Left kidney (tissue), 2 donors: Measurements from ENCODE around the gene KCTD11. TPM values are rescaled to one million over a fixed set of nuclear protein-coding genes. Genes with fewer than 3 reads are reported as not detected.

ENCODE experiments used
- DNase-seq: peaks from one replicate; pipeline ENCODE4 v3.0.0-alpha.2; 2013
- polyA plus RNA-seq: library from polyadenylated mRNA; unstranded; fragments of 120-200 nt; gene quantifications from one replicate; pipeline ENCODE4 v1.2.1, GENCODE V29; 2013; ENCODE audit not compliant: insufficient read length

The KCTD11 gene
- polyA plus RNA-seq, 1 donor, result 10.3 TPM

DNA sequence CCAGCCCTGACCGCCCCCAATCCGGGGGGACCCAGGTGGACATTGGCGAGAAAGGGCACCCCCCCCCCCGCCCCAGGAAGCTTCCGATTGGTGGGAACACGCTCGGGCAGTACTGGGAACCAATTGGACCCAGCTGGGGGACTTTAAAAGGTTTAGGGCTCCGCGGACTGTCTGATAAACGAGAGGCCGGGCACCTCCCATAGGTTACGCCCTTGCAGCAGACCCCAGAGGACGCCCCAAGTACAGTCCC, 51.7 kb downstream of the KCTD11 start:
- no peak for DNase-seq

DNA sequence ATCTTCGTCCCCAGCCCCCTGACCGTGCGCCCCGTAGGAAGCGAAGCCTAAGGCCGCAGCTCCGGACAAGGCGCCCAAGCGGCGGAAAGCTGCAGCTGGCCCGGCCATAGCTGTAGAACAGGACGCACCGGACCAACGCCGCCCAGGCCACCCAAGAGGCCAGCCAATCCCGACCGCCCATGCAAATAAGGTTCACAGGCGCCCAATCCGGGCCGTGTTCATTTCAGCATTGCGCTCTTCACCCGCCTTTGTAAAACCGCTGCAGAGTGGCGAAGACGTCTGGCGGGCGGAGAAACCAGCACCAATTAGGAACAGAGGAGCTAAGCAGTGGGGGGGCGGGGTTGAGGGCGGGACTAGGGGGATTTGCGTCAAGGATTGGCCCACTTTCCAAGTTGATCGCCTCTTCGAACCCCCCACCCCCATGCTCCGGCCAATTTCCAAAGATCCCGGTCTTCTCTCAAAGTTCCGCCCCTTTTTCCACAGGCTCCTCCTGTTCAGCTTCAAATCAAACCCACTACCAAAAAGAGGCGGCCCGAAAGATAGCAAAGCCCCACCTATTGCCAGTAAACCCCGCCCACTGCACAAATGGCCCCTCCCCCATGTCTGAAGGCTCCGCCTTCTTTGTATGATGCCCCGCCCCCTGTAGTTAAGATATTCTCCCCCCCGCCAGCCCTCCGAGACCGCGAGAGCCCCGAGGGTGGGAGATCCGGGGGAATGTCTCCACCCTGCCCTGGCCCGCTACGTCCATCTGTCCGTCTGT, 52.2 kb downstream of the KCTD11 start, which contains the start of gene TMEM256:
Gene TMEM256 (minus strand): TSS at position 121 of the 760 bp plus-strand sequence. CDS start 13 bp downstream, at position 108.
- peak; percentile 99 for DNase-seq

Other genes with a start within 250 kb of the KCTD11 start
- gene ASGR2, start 237.3 kb upstream of the KCTD11 start, polyA plus RNA-seq, result 2.0 TPM
- gene ASGR1, start 172.8 kb upstream of the KCTD11 start, polyA plus RNA-seq, result 6.1 TPM
- 36.0 TPM for gene DLG4, start 132.3 kb upstream of the KCTD11 start, polyA plus RNA-seq
- gene ACADVL, start 132.2 kb upstream of the KCTD11 start, polyA plus RNA-seq, result 478 TPM
- 52.5 TPM for gene DVL2, start 117.6 kb upstream of the KCTD11 start, polyA plus RNA-seq
- 52.8 TPM for gene PHF23, start 112.7 kb upstream of the KCTD11 start, polyA plus RNA-seq
- 390 TPM for gene GABARAP, start 109.7 kb upstream of the KCTD11 start, polyA plus RNA-seq
- 150 TPM for gene CTDNEP1, start 100.4 kb upstream of the KCTD11 start, polyA plus RNA-seq
- 54.9 TPM for gene ELP5, start 99.9 kb upstream of the KCTD11 start, polyA plus RNA-seq
- 36.6 TPM for gene CLDN7, start 89.7 kb upstream of the KCTD11 start, polyA plus RNA-seq
- 2.2 TPM for gene SLC2A4, start 70.4 kb upstream of the KCTD11 start, polyA plus RNA-seq
- gene YBX2, start 57.5 kb upstream of the KCTD11 start, polyA plus RNA-seq, result 4.1 TPM
- 284 TPM for gene EIF5A, start 44.5 kb upstream of the KCTD11 start, polyA plus RNA-seq
- 96.6 TPM for gene GPS2, start 36.8 kb upstream of the KCTD11 start, polyA plus RNA-seq
- gene NEURL4, start 22.8 kb upstream of the KCTD11 start, polyA plus RNA-seq, result 34.5 TPM
- gene ACAP1, start 15.6 kb upstream of the KCTD11 start, polyA plus RNA-seq, result 6.3 TPM
- not detected for gene TMEM95, start 3.0 kb downstream of the KCTD11 start, polyA plus RNA-seq
- gene TNK1, start 28.9 kb downstream of the KCTD11 start, polyA plus RNA-seq, result 5.5 TPM
- gene PLSCR3, start 42.4 kb downstream of the KCTD11 start, polyA plus RNA-seq, result 27.8 TPM
- 74.9 TPM for gene TMEM256, start 51.9 kb downstream of the KCTD11 start, polyA plus RNA-seq
- gene NLGN2, start 55.7 kb downstream of the KCTD11 start, polyA plus RNA-seq, result 28.1 TPM
- not detected for gene SPEM1, start 68.2 kb downstream of the KCTD11 start, polyA plus RNA-seq
- gene SPEM2, start 73.5 kb downstream of the KCTD11 start, polyA plus RNA-seq, result not detected
- gene SPEM3, start 76.7 kb downstream of the KCTD11 start, polyA plus RNA-seq, result not detected
- 4.4 TPM for gene TMEM102, start 83.3 kb downstream of the KCTD11 start, polyA plus RNA-seq
- gene FGF11, start 87.3 kb downstream of the KCTD11 start, polyA plus RNA-seq, result 6.1 TPM
- 10.5 TPM for gene CHRNB1, start 92.9 kb downstream of the KCTD11 start, polyA plus RNA-seq
- 39.3 TPM for gene ZBTB4, start 127.5 kb downstream of the KCTD11 start, polyA plus RNA-seq
- 0.45 TPM for gene SLC35G6, start 129.3 kb downstream of the KCTD11 start, polyA plus RNA-seq
- 141 TPM for gene POLR2A, start 132.2 kb downstream of the KCTD11 start, polyA plus RNA-seq
- 17.7 TPM for gene TNFSF12, start 196.9 kb downstream of the KCTD11 start, polyA plus RNA-seq
- 13.2 TPM for gene TNFSF13, start 206.6 kb downstream of the KCTD11 start, polyA plus RNA-seq
- 90.9 TPM for gene SENP3, start 209.8 kb downstream of the KCTD11 start, polyA plus RNA-seq
- gene CD68, start 227.5 kb downstream of the KCTD11 start, polyA plus RNA-seq, result 56.8 TPM
- 119 TPM for gene MPDU1, start 231.7 kb downstream of the KCTD11 start, polyA plus RNA-seq
- 3.0 TPM for gene SOX15, start 237.9 kb downstream of the KCTD11 start, polyA plus RNA-seq